ENCODE results near the gene ATP5ME. TPM values are rescaled to one million over a fixed set of nuclear protein-coding genes. Genes with fewer than 3 reads are reported as not detected.
"Not testable (repeated sequence)": the region's sequence is repeated elsewhere in the genome, so short reads cannot be mapped to it uniquely, and the experiment has no call there.

Gene ATP5ME
- total RNA-seq, 1 donor from 2014 or later: 203 TPM

GRCh38 chr4:673349-674091 lies 556 bp downstream of the ATP5ME start:
- DNase-seq (ENCODE audit: low spot score) (peak; percentile 65), ATAC-seq (peak; percentile 44)

- ATAC-seq (no peak), DNase-seq (ENCODE audit: low spot score) (no peak)
Observed at GRCh38 chr4:671769-672168, 2.3 kb downstream of the ATP5ME start.

GRCh38 chr4:669806-670559 lies 4.1 kb downstream of the ATP5ME start:
- not testable (repeated sequence) for ATAC-seq; DNase-seq (ENCODE audit: low spot score)

GRCh38 chr4:668219-668618 lies 5.9 kb downstream of the ATP5ME start:
- not testable (repeated sequence) for ATAC-seq; DNase-seq (ENCODE audit: low spot score)

GRCh38 chr4:667545-667925 lies 6.5 kb downstream of the ATP5ME start:
- no peak for DNase-seq (ENCODE audit: low spot score)

GRCh38 chr4:666822-667544 lies 7.1 kb downstream of the ATP5ME start:
- ATAC-seq: no peak
- no peak for DNase-seq (ENCODE audit: low spot score)

More at GRCh38 chr4:667545-667925, 6.5 kb downstream of the ATP5ME start:
- no peak for ATAC-seq

- DNase-seq (ENCODE audit: low spot score): no peak
- ATAC-seq: no peak
Observed at GRCh38 chr4:666436-666810, 7.7 kb downstream of the ATP5ME start.

GRCh38 chr4:665751-666435 lies 8.2 kb downstream of the ATP5ME start:
- ATAC-seq: no peak
- no peak for DNase-seq (ENCODE audit: low spot score)

GRCh38 chr4:665381-665750 lies 8.7 kb downstream of the ATP5ME start:
- ATAC-seq (no peak), DNase-seq (ENCODE audit: low spot score) (no peak)

GRCh38 chr4:664713-665231 lies 9.3 kb downstream of the ATP5ME start:
- DNase-seq (ENCODE audit: low spot score): no peak

GRCh38 chr4:663438-664428 lies 10.3 kb downstream of the ATP5ME start:
- peak; percentile 41 for ATAC-seq
- no peak for DNase-seq (ENCODE audit: low spot score)

More at GRCh38 chr4:664713-665231, 9.3 kb downstream of the ATP5ME start:
- ATAC-seq: no peak

GRCh38 chr4:663046-663437 lies 11.0 kb downstream of the ATP5ME start:
- no peak for ATAC-seq
- DNase-seq (ENCODE audit: low spot score): no peak

GRCh38 chr4:661881-662761 lies 12.0 kb downstream of the ATP5ME start:
- ATAC-seq (no peak), DNase-seq (ENCODE audit: low spot score) (no peak)

- no peak for ATAC-seq
Observed at GRCh38 chr4:661231-661630, 12.8 kb downstream of the ATP5ME start.

GRCh38 chr4:660401-660800 lies 13.7 kb downstream of the ATP5ME start:
- DNase-seq (ENCODE audit: low spot score): no peak
- ATAC-seq: no peak

More at GRCh38 chr4:661231-661630, 12.8 kb downstream of the ATP5ME start:
- DNase-seq (ENCODE audit: low spot score): no peak

- no peak for DNase-seq (ENCODE audit: low spot score)
- no peak for ATAC-seq
Observed at GRCh38 chr4:659851-660250, 14.2 kb downstream of the ATP5ME start.

- DNase-seq (ENCODE audit: low spot score): no peak
Observed at GRCh38 chr4:658681-659667, 15.1 kb downstream of the ATP5ME start.

More at GRCh38 chr4:658681-659667, 15.1 kb downstream of the ATP5ME start:
- ATAC-seq: no peak

All from left lobe of liver (tissue), 2 donors.